ENCODE results near the gene IER5L. TPM values are rescaled to one million over a fixed set of nuclear protein-coding genes. Genes with fewer than 3 reads are reported as not detected.

IER5L gene
- polyA plus RNA-seq, 1 donor (not counting 4 experiments of a cell fraction or from before 2014, with no cell fraction given), result 2.1 TPM

DNA sequence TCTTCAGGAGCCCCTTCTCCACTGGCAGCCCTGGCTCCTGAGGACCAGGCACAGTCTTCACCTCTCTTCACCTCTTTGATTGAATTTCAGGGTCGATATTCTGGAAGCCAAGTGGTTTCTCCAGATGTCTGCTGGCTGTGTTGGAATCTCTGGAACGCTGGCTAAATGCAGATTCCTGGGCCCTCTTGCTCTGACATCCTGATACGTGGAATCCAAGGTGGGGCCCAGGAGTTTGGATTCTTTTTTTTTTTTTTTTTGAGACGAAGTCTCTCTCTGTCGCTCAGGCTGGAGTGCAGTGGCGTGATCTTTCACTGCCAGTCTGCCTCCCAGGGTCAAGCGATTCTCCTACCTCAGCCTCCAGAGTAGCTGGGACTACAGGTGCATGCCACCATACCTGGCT lies 26.8 kb upstream of the IER5L start:
- no peaks in the 10 kb centered on the region for H3K9me1 ChIP-seq (ENCODE audit: control insufficient read depth, extremely low read depth, insufficient read depth, low read length)
- no peak overlapping the region for H3K27ac ChIP-seq (ENCODE audit: control insufficient read depth, insufficient read depth, low read length)
- no peaks in the 10 kb centered on the region for H4K20me1 ChIP-seq (ENCODE audit: control insufficient read depth, extremely low read depth, insufficient read depth, low read length)
- H3K4me2 ChIP-seq (ENCODE audit: control insufficient read depth, extremely low read depth, insufficient read depth, low read depth, low read length), result no peak overlapping the region
- no peak overlapping the region for H3K9ac ChIP-seq (ENCODE audit: control insufficient read depth, extremely low read depth, insufficient read depth, low read length)
- no peaks in the 10 kb centered on the region for H3K9me3 ChIP-seq (ENCODE audit: control insufficient read depth, low read depth, low read length)
- H3K36me3 ChIP-seq (ENCODE audit: control insufficient read depth in 2 of 2, extremely low read depth in 1 of 2, insufficient read depth in 2 of 2, low read length in 2 of 2), result no peaks in the 10 kb centered on the region
- TF ChIP-seq, protein P1, sequence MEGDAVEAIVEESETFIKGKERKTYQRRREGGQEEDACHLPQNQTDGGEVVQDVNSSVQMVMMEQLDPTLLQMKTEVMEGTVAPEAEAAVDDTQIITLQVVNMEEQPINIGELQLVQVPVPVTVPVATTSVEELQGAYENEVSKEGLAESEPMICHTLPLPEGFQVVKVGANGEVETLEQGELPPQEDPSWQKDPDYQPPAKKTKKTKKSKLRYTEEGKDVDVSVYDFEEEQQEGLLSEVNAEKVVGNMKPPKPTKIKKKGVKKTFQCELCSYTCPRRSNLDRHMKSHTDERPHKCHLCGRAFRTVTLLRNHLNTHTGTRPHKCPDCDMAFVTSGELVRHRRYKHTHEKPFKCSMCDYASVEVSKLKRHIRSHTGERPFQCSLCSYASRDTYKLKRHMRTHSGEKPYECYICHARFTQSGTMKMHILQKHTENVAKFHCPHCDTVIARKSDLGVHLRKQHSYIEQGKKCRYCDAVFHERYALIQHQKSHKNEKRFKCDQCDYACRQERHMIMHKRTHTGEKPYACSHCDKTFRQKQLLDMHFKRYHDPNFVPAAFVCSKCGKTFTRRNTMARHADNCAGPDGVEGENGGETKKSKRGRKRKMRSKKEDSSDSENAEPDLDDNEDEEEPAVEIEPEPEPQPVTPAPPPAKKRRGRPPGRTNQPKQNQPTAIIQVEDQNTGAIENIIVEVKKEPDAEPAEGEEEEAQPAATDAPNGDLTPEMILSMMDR (optimal IDR thresholded peaks at IDR 0.05 in 1 of 3, IDR thresholded peaks at IDR 0.05 in 1 of 3, conservative IDR thresholded peaks at IDR 0.05 in 1 of 3; ENCODE audit: extremely low read depth in 1 of 3, insufficient read depth in 2 of 3, low read length in 3 of 3), result no peak
- TF ChIP-seq EZH2 (IDR thresholded peaks at IDR 0.05; ENCODE audit: low read length), result no peak
- FAIRE-seq, result no peak
- H2AFZ ChIP-seq (ENCODE audit: control insufficient read depth, low read length), result no peak overlapping the region
- H3K4me1 ChIP-seq (ENCODE audit: control insufficient read depth, extremely low read depth, insufficient read depth, low read length), result peaks cover 13% of the 10 kb centered on the region
- no peaks in the 10 kb centered on the region for H3K79me2 ChIP-seq (ENCODE audit: control insufficient read depth, insufficient read depth, low read length)
- no peak for DNase-seq (ENCODE audit: low read depth, low spot score)
- no peak overlapping the region for H3K4me3 ChIP-seq (ENCODE audit: control insufficient read depth in 2 of 3, extremely low read depth in 1 of 3, insufficient read depth in 2 of 3, low read depth in 1 of 3, low read length in 3 of 3)
- dilution Hi-C loops (cut with MboI; ENCODE audit: extremely low pct_ligation_motif_present, low sequenced_read_pairs), result no loop called here
- H3K27me3 ChIP-seq (ENCODE audit: control insufficient read depth, extremely low read depth, insufficient read depth, low read length), result no peaks in the 10 kb centered on the region

DNA sequence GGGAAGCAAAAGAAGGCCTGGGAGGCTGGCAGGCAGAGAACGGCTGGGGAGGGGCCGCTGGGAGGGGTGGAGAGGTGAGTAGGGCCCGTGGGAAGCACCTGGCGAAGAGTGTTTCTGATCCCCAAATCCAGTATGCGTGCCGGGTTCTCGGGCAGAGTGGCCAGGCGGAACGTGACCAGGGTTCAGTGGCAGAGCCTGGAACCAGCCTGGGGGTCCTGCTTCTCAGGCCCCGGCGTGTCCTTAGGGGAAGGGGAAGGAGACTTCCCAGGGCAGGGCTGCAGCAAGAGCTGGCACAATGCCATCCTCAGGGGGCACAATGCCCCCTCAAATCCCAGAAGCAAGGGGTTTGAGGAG lies 25.5 kb upstream of the IER5L start:
- Histone ChIP-seq H3K36me3 (ENCODE audit: control insufficient read depth in 2 of 2, extremely low read depth in 1 of 2, insufficient read depth in 2 of 2, low read length in 2 of 2) (no peaks in the 10 kb centered on the region), H2AFZ (ENCODE audit: control insufficient read depth, low read length) (peak overlapping the region; percentile 76), H3K27ac (ENCODE audit: control insufficient read depth, insufficient read depth, low read length) (no peak overlapping the region), H3K4me3 (ENCODE audit: control insufficient read depth in 2 of 3, extremely low read depth in 1 of 3, insufficient read depth in 2 of 3, low read depth in 1 of 3, low read length in 3 of 3) (peak overlapping the region; percentile 57 to 85 (median 69)), H3K4me2 (ENCODE audit: control insufficient read depth, extremely low read depth, insufficient read depth, low read depth, low read length) (peak overlapping the region; percentile 79), H3K9me1 (ENCODE audit: control insufficient read depth, extremely low read depth, insufficient read depth, low read length) (no peaks in the 10 kb centered on the region), H4K20me1 (ENCODE audit: control insufficient read depth, extremely low read depth, insufficient read depth, low read length) (no peaks in the 10 kb centered on the region), H3K9me3 (ENCODE audit: control insufficient read depth, low read depth, low read length) (no peaks in the 10 kb centered on the region), H3K27me3 (ENCODE audit: control insufficient read depth, extremely low read depth, insufficient read depth, low read length) (no peaks in the 10 kb centered on the region), H3K9ac (ENCODE audit: control insufficient read depth, extremely low read depth, insufficient read depth, low read length) (peak overlapping the region; percentile 82), H3K4me1 (ENCODE audit: control insufficient read depth, extremely low read depth, insufficient read depth, low read length) (peaks cover 15% of the 10 kb centered on the region), H3K79me2 (ENCODE audit: control insufficient read depth, insufficient read depth, low read length) (no peaks in the 10 kb centered on the region)
- dilution Hi-C loops (cut with MboI; ENCODE audit: extremely low pct_ligation_motif_present, low sequenced_read_pairs), result no loop called here
- DNase-seq (ENCODE audit: low read depth, low spot score) (no peak), FAIRE-seq (no peak)
- TF ChIP-seq, protein P1 (optimal IDR thresholded peaks at IDR 0.05 in 1 of 3, IDR thresholded peaks at IDR 0.05 in 1 of 3, conservative IDR thresholded peaks at IDR 0.05 in 1 of 3; ENCODE audit: extremely low read depth in 1 of 3, insufficient read depth in 2 of 3, low read length in 3 of 3), result no peak
- TF ChIP-seq EZH2 (IDR thresholded peaks at IDR 0.05; ENCODE audit: low read length), result no peak
